Activated CD8-positive, alpha-beta T cell treated with anti-CD3 and anti-CD28 coated beads for 36 hours (primary cell): ENCODE data around the gene CCDC12. TPM values are rescaled to one million over a fixed set of nuclear protein-coding genes. Genes with fewer than 3 reads are reported as not detected.

ENCODE experiments used
- ATAC-seq: fragments of 200-7000 bp; cut with Tn5 transposase; one replicate; pipeline ENCODE4 v1.10.0; 2021; ENCODE audit warnings: mild to moderate bottlenecking, moderate library complexity
- CTCF ChIA-PET: fragments of 350-600 bp; sonication (Branson Sonifier 250); formaldehyde crosslinking; loops from one replicate; lab custom pipeline; 2021; ENCODE audit warnings: antibody characterized with exemption; lab: Charles Lee
- POLR2A ChIA-PET: fragments of 350-600 bp; sonication (Branson Sonifier 250); formaldehyde crosslinking; loops from one replicate; lab custom pipeline; 2021; ENCODE audit warnings: antibody characterized with exemption; lab: Charles Lee
- DNase-seq: peaks from one replicate; pipeline ENCODE4 v3.0.0-alpha.2; 2020
- H3K27ac Mint-ChIP-seq: one replicate; pipeline ENCODE4 v1.8.0; 2021; ENCODE audit warnings: mild to moderate bottlenecking, mixed read lengths
- H3K27me3 Mint-ChIP-seq: one replicate; pipeline ENCODE4 v1.8.0; 2021; ENCODE audit warnings: mixed read lengths
- H3K36me3 Mint-ChIP-seq: one replicate; pipeline ENCODE4 v1.8.0; 2021; ENCODE audit warnings: low read depth, mixed read lengths
- H3K4me1 Mint-ChIP-seq: one replicate; pipeline ENCODE4 v1.8.0; 2021; ENCODE audit warnings: low read depth, mixed read lengths
- H3K4me3 Mint-ChIP-seq: one replicate; pipeline ENCODE4 v1.8.0; 2021; ENCODE audit warnings: mild to moderate bottlenecking, moderate library complexity, mixed read lengths
- H3K9me3 Mint-ChIP-seq: one replicate; pipeline ENCODE4 v1.8.0; 2021; ENCODE audit warnings: mixed read lengths
- CTCF ChIP-seq: fragments of 200-600 bp; IDR thresholded peaks from one replicate; pipeline ENCODE4 v1.8.0; 2022; ENCODE audit warnings: antibody characterized with exemption, mild to moderate bottlenecking
- intact Hi-C: fragments of 100-400 bp; cut with micrococcal nuclease; formaldehyde crosslinking; loops from one replicate; pipeline ENCODE4 v1.10.0; 2022
- total RNA-seq, 2 experiments: library from RNA; stranded (reverse); gene quantifications; one replicate each; pipeline ENCODE4 v1.2.3, GENCODE V29; 2021

The CCDC12 gene
- total RNA-seq, 2 experiments from 2014 or later = 51.2 to 51.6 TPM

GRCh38 chr3:46896386-46896785, 80.2 kb downstream of the CCDC12 start:
- H3K36me3 Mint-ChIP-seq = no peaks in the 10 kb centered on the region
- H3K9me3 Mint-ChIP-seq = no peaks in the 10 kb centered on the region
- no peak for TF ChIP-seq CTCF
- no peaks in the 10 kb centered on the region for H3K4me1 Mint-ChIP-seq
- intact Hi-C loops = no loop called here
- CTCF ChIA-PET = interaction anchor here (0.8 to 3.2 kb wide), 9 partner anchors 13 to 233 kb away, joined by 3 to 20 read pairs (median 6); no protein-coding TSS in a partner anchor
- DNase-seq = no peak
- peaks cover 43% of the 10 kb centered on the region for H3K27me3 Mint-ChIP-seq
- ATAC-seq = no peak
- no peak overlapping the region for H3K4me3 Mint-ChIP-seq
- no peak overlapping the region for H3K27ac Mint-ChIP-seq
- POLR2A ChIA-PET = no interaction called here

GRCh38 chr3:46895761-46896160, 80.8 kb downstream of the CCDC12 start:
- Mint-ChIP-seq H3K36me3 (no peaks in the 10 kb centered on the region), H3K27ac (no peak overlapping the region), H3K27me3 (peaks cover 49% of the 10 kb centered on the region), H3K9me3 (no peaks in the 10 kb centered on the region), H3K4me1 (no peaks in the 10 kb centered on the region), H3K4me3 (no peak overlapping the region)
- no peak for ATAC-seq
- ChIA-PET CTCF (interaction anchor here (0.6 to 3.2 kb wide), 16 partner anchors 10 to 474 kb away, joined by 3 to 20 read pairs (median 5); partner anchors contain the start of genes MYL3 and PTH1R), POLR2A (no interaction called here)
- intact Hi-C loops = loop anchor here (1.0 to 2.0 kb wide), 2 partner anchors 29 to 190 kb away; no protein-coding TSS in a partner anchor
- TF ChIP-seq CTCF = no peak
- no peak for DNase-seq

- ATAC-seq (peak; percentile 77), DNase-seq (peak; percentile 87)
- ChIA-PET POLR2A (interaction anchor here (0.7 kb wide), 1 partner anchor 80 kb away, joined by 3 read pairs; no protein-coding TSS in a partner anchor), CTCF (interaction anchor here (0.6 to 3.2 kb wide), 22 partner anchors 9 to 474 kb away, joined by 3 to 20 read pairs (median 4); partner anchors contain the start of genes MYL3 and PTH1R)
- no peaks in the 10 kb centered on the region for H3K9me3 Mint-ChIP-seq
- no peaks in the 10 kb centered on the region for H3K36me3 Mint-ChIP-seq
- peaks cover 51% of the 10 kb centered on the region for H3K27me3 Mint-ChIP-seq
- H3K4me1 Mint-ChIP-seq = no peaks in the 10 kb centered on the region
- peak; percentile 86 for TF ChIP-seq CTCF
- H3K27ac Mint-ChIP-seq = no peak overlapping the region
- H3K4me3 Mint-ChIP-seq = no peak overlapping the region
- intact Hi-C loops = loop anchor here (1.0 to 2.0 kb wide), 2 partner anchors 28 to 190 kb away; no protein-coding TSS in a partner anchor
Observed at GRCh38 chr3:46895204-46895660, 81.3 kb downstream of the CCDC12 start.

- ATAC-seq = no peak
- ChIA-PET POLR2A (no interaction called here), CTCF (interaction anchor here (0.7 to 3.2 kb wide), 12 partner anchors 8 to 405 kb away, joined by 3 to 20 read pairs (median 4); partner anchors contain the start of gene MYL3)
- Mint-ChIP-seq H3K4me1 (no peaks in the 10 kb centered on the region), H3K36me3 (no peaks in the 10 kb centered on the region), H3K9me3 (no peaks in the 10 kb centered on the region), H3K27ac (no peak overlapping the region), H3K27me3 (peaks cover 56% of the 10 kb centered on the region), H3K4me3 (no peak overlapping the region)
- intact Hi-C loops = loop anchor here (2.0 kb wide), 1 partner anchor 27 kb away; no protein-coding TSS in a partner anchor
- no peak for TF ChIP-seq CTCF
- DNase-seq = no peak
Observed at GRCh38 chr3:46894256-46894655, 82.3 kb downstream of the CCDC12 start.

- H3K36me3 Mint-ChIP-seq = no peaks in the 10 kb centered on the region
- H3K4me3 Mint-ChIP-seq = no peak overlapping the region
- CTCF ChIA-PET = interaction anchor here (1.2 to 3.2 kb wide), 3 partner anchors 16 to 187 kb away, joined by 4 to 20 read pairs (median 13); no protein-coding TSS in a partner anchor
Observed at GRCh38 chr3:46893763-46894162, 82.8 kb downstream of the CCDC12 start.

More at GRCh38 chr3:46893763-46894162, 82.8 kb downstream of the CCDC12 start:
- Mint-ChIP-seq H3K9me3 (no peaks in the 10 kb centered on the region), H3K4me1 (no peaks in the 10 kb centered on the region), H3K27ac (no peak overlapping the region), H3K27me3 (peaks cover 51% of the 10 kb centered on the region)
- intact Hi-C loops = loop anchor here (2.0 kb wide), 1 partner anchor 27 kb away; no protein-coding TSS in a partner anchor
- POLR2A ChIA-PET = no interaction called here
- DNase-seq (no peak), ATAC-seq (no peak)
- TF ChIP-seq CTCF = no peak
